Activated naive CD8-positive, alpha-beta T cell treated with anti-CD3 and anti-CD28 coated beads, Interleukin-2, amount 50 U/mL, for 24 hours (primary cell): ENCODE data around the gene ZFHX3.

Experiments used
- ATAC-seq: fragments of 150-1000 bp; cut with Tn5 transposase; one replicate; pipeline ENCODE4 v1.10.0; 2021
- DNase-seq: peaks from one replicate; pipeline ENCODE4 v3.0.0; 2021
- H3K27ac Mint-ChIP-seq: one replicate; pipeline ENCODE4 v1.8.0; 2021; ENCODE audit warnings: mild to moderate bottlenecking, mixed read lengths
- H3K27me3 Mint-ChIP-seq: one replicate; pipeline ENCODE4 v1.8.0; 2021; ENCODE audit warnings: mixed read lengths
- H3K36me3 Mint-ChIP-seq: one replicate; pipeline ENCODE4 v1.8.0; 2021; ENCODE audit warnings: low read depth, mixed read lengths
- H3K4me1 Mint-ChIP-seq: one replicate; pipeline ENCODE4 v1.8.0; 2021; ENCODE audit warnings: mixed read lengths
- H3K4me3 Mint-ChIP-seq: one replicate; pipeline ENCODE4 v1.8.0; 2021; ENCODE audit warnings: mild to moderate bottlenecking, moderate library complexity, mixed read lengths
- H3K9me3 Mint-ChIP-seq: one replicate; pipeline ENCODE4 v1.8.0; 2021; ENCODE audit warnings: mixed read lengths

The ZFHX3 gene

DNA sequence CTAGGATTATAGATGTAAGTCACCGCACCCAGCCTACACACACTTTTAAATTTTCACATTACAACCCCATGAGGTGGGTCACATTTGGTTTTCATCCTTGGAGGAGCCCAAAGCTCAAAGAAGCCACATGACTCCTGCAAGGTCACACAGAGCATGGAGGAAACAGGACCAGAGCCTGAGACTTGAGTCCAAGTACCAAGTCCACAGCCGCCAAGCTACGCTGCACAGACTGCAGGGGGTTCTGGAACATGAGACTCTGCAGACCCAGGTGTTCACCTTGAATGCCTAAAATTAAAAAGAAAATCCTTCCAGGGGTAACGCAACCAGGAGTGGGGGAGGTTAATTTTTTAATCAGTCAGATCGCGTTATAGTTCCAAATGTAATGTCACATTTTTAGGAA is 150.2 kb downstream of the ZFHX3 start:
- H3K9me3 Mint-ChIP-seq, result no peaks in the 10 kb centered on the region
- no peak for DNase-seq
- ATAC-seq, result no peak
- no peaks in the 10 kb centered on the region for H3K27me3 Mint-ChIP-seq
- H3K36me3 Mint-ChIP-seq, result no peaks in the 10 kb centered on the region
- H3K4me3 Mint-ChIP-seq, result no peak overlapping the region
- H3K4me1 Mint-ChIP-seq, result no peaks in the 10 kb centered on the region
- no peak overlapping the region for H3K27ac Mint-ChIP-seq

DNA sequence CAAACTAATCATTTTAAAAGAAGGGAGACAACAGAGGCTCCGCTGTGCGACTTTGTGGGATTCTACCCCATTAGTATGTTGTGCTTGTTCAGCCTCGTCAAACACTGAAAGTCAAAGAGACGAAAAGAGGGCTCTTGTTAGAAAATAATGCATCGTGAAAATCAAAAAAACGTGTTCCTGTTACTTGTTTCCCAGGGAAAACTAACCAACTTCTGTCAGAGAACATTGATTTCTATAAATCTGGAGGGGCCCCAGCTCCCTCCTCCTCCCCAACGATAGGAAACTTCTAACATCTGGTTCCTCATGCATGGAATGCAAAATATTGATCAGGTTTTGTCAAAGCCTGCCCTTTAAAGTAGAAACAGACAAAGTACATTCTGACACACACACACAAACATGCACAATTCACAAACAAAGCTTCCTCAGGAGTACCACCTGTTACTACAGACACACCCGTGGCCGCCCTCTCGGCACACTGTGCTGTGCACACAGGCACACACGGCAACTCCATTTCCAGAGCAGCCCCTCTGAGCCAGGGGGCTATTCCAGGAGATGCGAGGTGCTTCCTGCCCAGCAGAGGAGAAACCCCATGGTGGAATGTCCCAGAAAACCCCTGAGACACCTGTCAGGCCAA is 151.3 kb downstream of the ZFHX3 start:
- Mint-ChIP-seq H3K36me3 (no peaks in the 10 kb centered on the region), H3K27me3 (no peaks in the 10 kb centered on the region), H3K4me3 (no peak overlapping the region), H3K4me1 (no peaks in the 10 kb centered on the region), H3K9me3 (no peaks in the 10 kb centered on the region), H3K27ac (no peak overlapping the region)
- ATAC-seq, result no peak
- DNase-seq, result no peak

DNA sequence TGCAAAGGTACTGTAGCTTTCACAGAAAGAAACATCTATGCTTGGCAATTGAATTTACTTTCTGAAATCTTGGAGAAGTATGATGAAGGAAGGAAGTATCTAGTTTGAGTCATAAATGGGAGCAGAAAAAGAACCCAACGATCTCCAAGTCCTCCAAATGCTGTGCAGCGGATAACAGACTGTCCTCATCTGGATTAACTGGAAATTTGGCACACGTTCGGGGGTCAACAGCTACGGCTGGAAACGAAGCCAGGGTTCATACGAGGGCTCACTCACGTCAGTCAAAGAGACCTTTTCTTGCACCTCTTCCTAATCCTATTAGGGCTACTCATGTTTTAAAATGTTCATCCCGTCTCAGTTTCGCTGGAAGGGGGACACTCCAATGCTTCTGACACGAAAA is 152.0 kb downstream of the ZFHX3 start:
- Mint-ChIP-seq H3K9me3 (no peaks in the 10 kb centered on the region), H3K36me3 (no peaks in the 10 kb centered on the region), H3K27ac (no peak overlapping the region), H3K4me1 (no peaks in the 10 kb centered on the region), H3K4me3 (no peak overlapping the region), H3K27me3 (no peaks in the 10 kb centered on the region)
- ATAC-seq (no peak), DNase-seq (no peak)

DNA sequence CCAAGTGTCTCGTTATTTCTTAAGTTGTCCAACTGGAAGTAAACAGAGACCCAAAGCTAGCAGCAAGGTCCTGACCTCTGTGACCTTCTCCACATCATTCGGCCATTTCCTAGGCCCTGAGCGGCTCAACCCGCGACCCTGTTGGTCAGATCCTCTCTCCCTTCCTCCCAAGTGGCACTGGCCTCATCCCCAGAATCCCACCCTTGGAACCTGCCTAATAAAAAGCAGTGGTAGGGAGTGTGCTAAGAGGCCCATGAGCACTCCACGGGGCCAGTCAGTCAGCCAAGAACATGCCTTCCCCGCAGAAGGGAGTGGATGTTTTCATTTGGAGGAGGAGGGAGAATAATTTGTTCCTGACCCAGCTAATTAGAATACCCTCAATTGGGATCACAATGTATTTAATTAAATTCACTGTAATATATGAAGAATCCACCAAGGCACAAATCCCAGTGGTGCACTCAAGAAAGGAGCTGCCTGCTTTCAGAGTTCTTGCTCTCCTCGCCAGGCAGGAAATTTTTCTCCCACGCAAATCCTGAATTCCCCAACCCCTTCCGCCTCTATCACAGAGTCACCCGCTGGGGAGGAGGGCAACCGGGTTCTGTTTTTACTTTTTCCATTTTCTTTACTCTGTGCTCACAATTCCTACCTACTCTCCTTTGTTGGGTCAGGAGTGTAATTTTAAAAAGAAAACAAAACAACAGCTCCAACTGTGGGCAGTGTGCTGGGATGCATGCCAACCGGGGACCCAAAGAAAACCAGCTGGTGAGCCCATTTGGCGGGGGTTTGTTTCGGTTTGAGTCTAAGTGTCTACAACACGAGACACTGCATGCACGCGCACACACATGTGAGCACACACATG is 153.4 kb downstream of the ZFHX3 start:
- Mint-ChIP-seq H3K9me3 (peaks cover 7% of the 10 kb centered on the region), H3K27ac (no peak overlapping the region), H3K27me3 (no peaks in the 10 kb centered on the region), H3K4me3 (no peak overlapping the region), H3K4me1 (no peaks in the 10 kb centered on the region), H3K36me3 (peaks cover 2% of the 10 kb centered on the region)
- DNase-seq (no peak), ATAC-seq (no peak)

DNA sequence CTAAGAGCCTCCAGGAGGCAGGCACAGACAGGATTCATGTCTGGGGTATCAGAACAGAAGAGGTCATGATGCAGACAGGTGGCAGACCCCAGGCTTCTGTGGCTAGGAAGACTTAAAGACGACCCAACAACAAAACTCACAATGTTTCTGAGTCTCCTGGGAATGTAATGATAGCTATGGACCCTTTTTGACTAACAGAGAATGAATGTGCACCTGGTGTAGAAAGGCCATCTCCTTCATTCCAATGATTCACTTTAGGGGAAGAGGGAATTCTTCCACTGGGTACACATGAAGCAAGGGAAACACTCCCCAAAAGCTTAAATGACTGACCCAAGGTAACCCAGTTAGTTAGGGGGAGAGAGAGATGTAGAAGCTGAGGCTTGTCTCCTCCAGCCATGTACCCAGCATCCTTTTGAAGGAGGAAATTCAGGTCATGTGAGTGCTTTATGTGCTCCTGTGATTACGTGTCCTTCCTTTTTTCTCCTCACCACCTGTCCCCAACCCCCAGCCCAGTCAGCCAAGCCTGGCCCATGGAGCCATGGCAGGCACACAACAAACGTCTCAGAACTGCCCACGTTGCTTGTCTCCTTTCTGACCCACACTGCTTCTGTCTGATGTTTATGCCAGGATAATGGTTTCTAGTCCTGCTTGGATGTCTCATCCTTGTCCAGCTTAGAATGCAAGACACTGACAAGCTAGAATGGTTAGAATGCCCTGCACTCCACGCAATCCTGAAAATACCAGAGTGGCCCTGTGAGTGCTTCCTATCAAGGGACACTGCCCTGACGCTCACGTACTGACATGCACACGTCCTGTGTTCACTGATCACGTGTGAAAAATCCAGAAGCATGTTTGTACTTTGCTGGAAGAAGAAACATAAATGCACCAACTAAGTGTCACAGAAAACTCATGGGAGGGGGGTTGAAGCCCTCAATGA is 156.4 kb downstream of the ZFHX3 start:
- Mint-ChIP-seq H3K36me3 (peaks cover 8% of the 10 kb centered on the region), H3K9me3 (peaks cover 7% of the 10 kb centered on the region), H3K4me3 (no peak overlapping the region), H3K27ac (no peak overlapping the region), H3K4me1 (no peaks in the 10 kb centered on the region), H3K27me3 (no peaks in the 10 kb centered on the region)
- no peak for ATAC-seq
- no peak for DNase-seq

DNA sequence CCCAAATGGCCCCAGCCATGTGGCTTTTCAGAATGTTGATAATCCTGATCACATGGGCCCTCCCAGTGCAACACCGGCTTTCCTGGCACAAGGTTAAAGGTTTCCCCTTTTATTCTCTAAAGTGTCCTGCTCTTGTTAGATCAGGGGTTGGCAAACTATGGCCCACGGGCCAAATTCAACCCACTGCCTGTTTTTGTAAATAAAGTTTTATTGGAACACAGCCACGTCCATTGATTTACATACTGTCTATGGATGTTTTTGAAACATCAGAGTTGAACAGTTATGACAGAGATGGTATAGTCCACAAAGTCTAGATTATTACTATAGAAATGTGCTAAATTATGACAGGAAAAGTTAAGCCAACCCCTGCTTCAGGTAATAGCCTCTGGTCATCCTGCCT is 157.3 kb downstream of the ZFHX3 start:
- DNase-seq (no peak), ATAC-seq (no peak)
- Mint-ChIP-seq H3K4me1 (no peaks in the 10 kb centered on the region), H3K4me3 (no peak overlapping the region), H3K27ac (no peak overlapping the region), H3K27me3 (no peaks in the 10 kb centered on the region), H3K36me3 (peaks cover 9% of the 10 kb centered on the region), H3K9me3 (peaks cover 7% of the 10 kb centered on the region)

DNA sequence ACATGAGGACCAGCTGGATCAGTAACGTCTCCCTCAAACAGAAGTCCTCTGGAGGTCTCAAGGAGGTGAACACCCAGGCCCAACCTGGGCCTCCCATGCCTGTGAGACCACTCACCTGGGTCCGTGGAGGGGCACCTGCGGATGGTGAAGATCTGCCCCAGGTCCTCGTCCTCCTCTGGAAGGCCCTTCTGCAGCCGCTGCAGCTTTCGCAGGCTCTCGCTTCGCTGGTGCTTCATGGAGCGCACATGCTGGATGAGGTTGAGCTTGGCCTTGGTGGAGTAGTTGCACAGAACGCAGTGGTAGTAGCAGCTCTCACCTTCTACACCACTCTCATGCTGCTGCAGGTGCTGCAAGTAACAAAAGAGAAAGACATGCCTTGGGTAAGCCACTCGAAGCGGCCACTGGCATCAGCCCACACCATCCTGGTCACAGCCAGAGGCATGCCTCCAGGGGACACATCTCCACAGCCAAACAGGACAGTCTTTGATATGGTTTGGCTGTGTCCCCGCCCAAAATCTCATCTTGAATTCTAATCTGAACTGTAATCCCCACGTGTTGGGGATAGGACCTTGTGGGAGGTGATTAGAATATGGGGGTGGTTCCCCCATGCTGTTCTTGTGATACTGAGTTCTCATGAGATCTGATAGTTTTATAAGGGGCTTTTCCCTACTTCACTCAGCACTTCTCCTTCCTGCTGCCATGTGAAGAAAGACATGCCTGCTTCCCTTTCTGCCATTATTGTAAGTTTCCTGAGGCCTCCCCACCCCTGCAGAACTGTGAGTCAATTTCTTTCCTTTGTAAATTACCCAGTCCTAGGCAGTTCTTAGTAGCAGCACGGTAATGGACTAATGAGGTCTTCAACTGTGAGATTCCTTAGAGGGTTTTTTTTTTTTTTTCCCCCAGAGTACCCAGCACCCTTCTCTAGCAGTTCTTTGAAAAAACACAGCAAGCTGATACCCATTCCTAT is 158.0 kb downstream of the ZFHX3 start:
- peaks cover 7% of the 10 kb centered on the region for H3K9me3 Mint-ChIP-seq
- ATAC-seq, result no peak
- no peaks in the 10 kb centered on the region for H3K27me3 Mint-ChIP-seq
- peaks cover 9% of the 10 kb centered on the region for H3K36me3 Mint-ChIP-seq
- no peaks in the 10 kb centered on the region for H3K4me1 Mint-ChIP-seq
- no peak for DNase-seq
- H3K4me3 Mint-ChIP-seq, result no peak overlapping the region
- H3K27ac Mint-ChIP-seq, result no peak overlapping the region

DNA sequence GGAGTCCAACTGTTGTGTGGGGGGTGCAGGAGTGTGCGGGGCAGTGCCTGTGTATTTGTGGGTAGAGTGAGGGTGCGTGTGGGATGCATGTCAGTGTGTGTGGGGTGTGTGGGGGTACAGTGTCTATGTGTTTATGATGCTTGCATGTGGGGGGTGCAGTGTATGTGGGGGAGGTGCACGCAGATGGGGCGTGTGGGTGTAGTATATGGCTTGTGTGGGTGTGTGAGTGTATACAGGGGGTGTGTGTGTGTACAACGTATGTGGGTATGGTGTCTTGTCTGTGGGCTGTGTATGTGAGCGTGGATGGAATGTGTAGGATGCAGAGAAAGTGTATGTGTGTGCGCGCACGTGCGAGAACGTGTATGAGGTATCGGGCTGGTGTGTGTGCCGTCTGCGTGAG is 160.4 kb downstream of the ZFHX3 start:
- ATAC-seq (no peak), DNase-seq (no peak)
- Mint-ChIP-seq H3K27me3 (no peaks in the 10 kb centered on the region), H3K4me3 (no peak overlapping the region), H3K36me3 (peaks cover 9% of the 10 kb centered on the region), H3K4me1 (peaks cover 2% of the 10 kb centered on the region), H3K9me3 (peaks cover 7% of the 10 kb centered on the region), H3K27ac (no peak overlapping the region)

DNA sequence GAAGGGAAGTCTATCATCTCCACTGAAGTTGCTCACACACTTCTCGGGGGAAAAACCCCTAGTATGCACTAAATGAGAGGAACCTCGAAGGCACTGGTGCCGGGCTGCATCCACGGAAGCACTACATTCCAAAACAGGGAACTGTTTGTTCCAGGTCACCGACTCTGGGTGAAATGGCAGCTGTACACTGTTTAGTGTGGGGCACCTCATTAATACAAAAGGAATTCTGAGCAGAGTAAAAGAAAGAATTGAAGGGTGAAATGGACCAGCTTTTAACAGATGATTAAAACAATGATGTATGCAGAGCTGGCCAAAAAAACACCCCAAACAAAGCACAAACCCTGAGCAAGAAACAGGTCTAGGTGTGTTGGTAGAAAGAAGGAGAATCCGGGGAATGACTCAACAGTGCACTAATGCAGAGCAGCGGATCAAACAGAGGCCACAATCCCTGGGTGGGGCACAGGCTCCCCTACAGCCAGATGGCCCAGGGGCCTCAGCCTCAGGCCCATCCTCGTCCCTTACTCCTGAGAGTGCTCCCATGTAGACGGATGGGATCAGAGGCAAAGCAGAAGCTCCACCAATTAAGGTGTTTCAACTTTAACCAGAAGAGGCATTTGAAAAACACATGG is 161.5 kb downstream of the ZFHX3 start:
- DNase-seq, result no peak
- H3K27me3 Mint-ChIP-seq, result no peaks in the 10 kb centered on the region

DNA sequence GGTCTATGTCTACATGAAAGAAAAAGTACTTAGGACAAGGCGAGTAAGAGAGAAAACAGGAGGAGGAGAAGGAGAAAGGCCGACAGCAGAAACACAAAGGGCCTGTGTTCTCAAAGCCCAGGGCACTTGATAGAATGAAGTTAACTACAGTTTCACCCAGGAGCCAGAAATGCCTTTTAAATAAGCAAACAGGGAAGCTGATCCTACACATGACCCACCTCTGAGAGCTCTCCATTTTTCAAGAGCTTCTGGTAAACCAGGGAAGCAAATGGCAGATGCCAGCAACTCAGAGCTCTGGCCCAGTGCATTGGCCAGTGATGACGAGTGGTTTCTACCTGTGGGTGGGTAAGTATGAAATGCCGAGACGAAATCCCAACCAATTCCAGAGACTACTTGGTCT is 163.4 kb downstream of the ZFHX3 start:
- no peak for ATAC-seq

More for the DNA sequence above, 161.5 kb downstream of the ZFHX3 start:
- peaks cover 9% of the 10 kb centered on the region for H3K36me3 Mint-ChIP-seq
- H3K27ac Mint-ChIP-seq, result no peak overlapping the region
- H3K4me1 Mint-ChIP-seq, result peaks cover 2% of the 10 kb centered on the region
- H3K4me3 Mint-ChIP-seq, result no peak overlapping the region
- H3K9me3 Mint-ChIP-seq, result peaks cover 7% of the 10 kb centered on the region
- no peak for ATAC-seq

DNA sequence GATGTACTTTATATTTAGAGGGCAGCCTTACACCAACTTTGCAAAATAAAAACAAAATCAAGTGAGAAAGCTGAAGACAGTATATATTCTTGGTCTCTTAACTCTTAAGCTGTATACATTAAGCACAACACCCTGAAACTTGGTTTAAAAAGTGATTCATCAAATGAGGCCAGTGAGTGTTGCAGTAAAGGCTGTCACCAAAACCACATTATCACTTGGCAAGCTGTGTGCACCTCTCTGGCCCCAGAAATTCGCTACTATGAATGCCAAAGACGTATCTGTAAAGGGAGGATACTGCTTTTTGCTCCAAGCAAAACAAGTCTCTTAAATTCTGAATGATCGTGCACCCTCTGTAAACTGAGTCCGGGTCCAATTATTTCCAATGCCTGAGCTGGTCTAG is 163.9 kb downstream of the ZFHX3 start:
- no peaks in the 10 kb centered on the region for H3K9me3 Mint-ChIP-seq
- H3K4me1 Mint-ChIP-seq, result peaks cover 2% of the 10 kb centered on the region
- ATAC-seq (peak; percentile 54), DNase-seq (no peak)
- peaks cover 7% of the 10 kb centered on the region for H3K36me3 Mint-ChIP-seq
- no peak overlapping the region for H3K27ac Mint-ChIP-seq
- no peak overlapping the region for H3K4me3 Mint-ChIP-seq
- no peaks in the 10 kb centered on the region for H3K27me3 Mint-ChIP-seq

More for the DNA sequence above, 163.4 kb downstream of the ZFHX3 start:
- no peak for DNase-seq
- H3K4me1 Mint-ChIP-seq, result peaks cover 2% of the 10 kb centered on the region
- no peaks in the 10 kb centered on the region for H3K27me3 Mint-ChIP-seq
- no peak overlapping the region for H3K4me3 Mint-ChIP-seq
- no peaks in the 10 kb centered on the region for H3K9me3 Mint-ChIP-seq
- no peak overlapping the region for H3K27ac Mint-ChIP-seq
- peaks cover 7% of the 10 kb centered on the region for H3K36me3 Mint-ChIP-seq

DNA sequence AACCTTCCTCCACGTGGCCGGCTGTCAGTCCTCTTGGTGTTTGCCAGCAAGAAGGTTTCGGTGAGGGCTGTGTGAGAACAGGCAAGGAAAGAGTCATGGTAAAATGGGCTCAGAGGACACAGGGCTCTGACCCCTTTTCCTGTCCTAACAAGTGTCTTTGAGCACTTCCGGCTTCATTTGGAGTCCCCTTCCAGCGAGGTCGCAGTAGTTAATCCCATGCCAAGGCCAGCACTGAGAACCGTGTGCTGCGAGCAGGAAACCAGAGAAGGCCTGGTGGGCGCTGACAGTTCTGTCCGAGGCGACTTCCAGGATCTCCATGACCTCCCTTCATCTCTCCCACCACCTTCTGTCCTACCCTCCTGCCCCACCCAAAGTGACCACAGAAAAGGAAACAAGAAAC is 168.1 kb downstream of the ZFHX3 start:
- no peak for DNase-seq
- H3K9me3 Mint-ChIP-seq, result no peaks in the 10 kb centered on the region
- H3K36me3 Mint-ChIP-seq, result no peaks in the 10 kb centered on the region
- no peak overlapping the region for H3K4me3 Mint-ChIP-seq
- no peaks in the 10 kb centered on the region for H3K27me3 Mint-ChIP-seq
- peaks cover 25% of the 10 kb centered on the region for H3K4me1 Mint-ChIP-seq
- H3K27ac Mint-ChIP-seq, result no peak overlapping the region
- ATAC-seq, result no peak
